Endothelial cell of umbilical vein (primary cell): Measurements from ENCODE around the gene TYRP1.

ENCODE experiments used
- CTCF ChIP-seq, 2 donors: IDR thresholded peaks; 1 replicate in 1 of 2; 2 replicates in 1 of 2; pipeline ENCODE4 v1.5.1; 2011; ENCODE audit warnings: low read length in 2 of 2, mild to moderate bottlenecking in 2 of 2, moderate library complexity in 2 of 2, control low read depth in 1 of 2, inconsistent platforms in 1 of 2, low read depth in 1 of 2; ENCODE audit not compliant: insufficient read depth in 1 of 2; ENCODE audit errors: extremely low read depth in 1 of 2
- EZH2 ChIP-seq: IDR thresholded peaks from 2 replicates; pipeline ENCODE4 v1.6.1; 2012; ENCODE audit warnings: borderline replicate concordance, low read depth, mild to moderate bottlenecking, moderate library complexity, low read length, inconsistent platforms; ENCODE audit not compliant: severe bottlenecking
- GATA2 ChIP-seq: IDR thresholded peaks from 2 replicates; pipeline ENCODE4 v1.7.0; 2011; ENCODE audit warnings: low read depth, mild to moderate bottlenecking, moderate library complexity, mixed read lengths, low read length; ENCODE audit not compliant: insufficient read length, insufficient read depth
- POLR2A ChIP-seq: IDR thresholded peaks from 2 replicates; pipeline ENCODE4 v1.6.1; 2012; ENCODE audit warnings: low read depth, mild to moderate bottlenecking, control low read depth, low read length
- POLR2AphosphoS5 ChIP-seq: IDR thresholded peaks from 2 replicates; pipeline ENCODE4 v1.6.1; 2012; ENCODE audit warnings: low read depth, mild to moderate bottlenecking, control low read depth, low read length, moderate library complexity; ENCODE audit not compliant: insufficient read depth

- peak; percentile 58 to 62 for TF ChIP-seq CTCF (IDR thresholded peaks at IDR 0.05; ENCODE audit: extremely low read depth in 1 of 2, insufficient read depth in 1 of 2, low read depth in 1 of 2, low read length in 2 of 2)
- no peak for TF ChIP-seq EZH2
- TF ChIP-seq POLR2A: no peak
- no peak for TF ChIP-seq GATA2
- no peak for TF ChIP-seq POLR2AphosphoS5
These were observed 9.1 kb downstream of the TYRP1 start for GRCh38 chr9:12702160-12702758.
